Fibroblast of villous mesenchyme (primary cell): ENCODE data around the gene ENTPD6. TPM values are rescaled to one million over a fixed set of nuclear protein-coding genes. Genes with fewer than 3 reads are reported as not detected.
"Not testable (repeated sequence)": the region's sequence is repeated elsewhere in the genome, so short reads cannot be mapped to it uniquely, and the experiment has no call there.

ENCODE experiments used
- DNase-seq: peaks from one replicate; pipeline ENCODE4 v3.0.0-alpha.2; 2010; ENCODE audit warnings: low read depth
- H3K4me3 ChIP-seq: 2 replicates; pipeline ENCODE4 v1.5.1; 2011; ENCODE audit warnings: low read depth, mild to moderate bottlenecking, low read length
- CTCF ChIP-seq: IDR thresholded peaks from 2 replicates; pipeline ENCODE4 v1.5.1; 2012; ENCODE audit warnings: low read depth, mild to moderate bottlenecking, low read length; ENCODE audit not compliant: insufficient read depth
- total RNA-seq: library from RNA; depleted of rRNA; stranded (reverse); fragments of >200 nt; gene quantifications from 2 replicates; pipeline ENCODE4 v1.2.3, GENCODE V29; 2012

ENTPD6 gene
- total RNA-seq, 1 donor: 38.4 TPM

- TF ChIP-seq CTCF: no peak
- no peak for DNase-seq
- H3K4me3 ChIP-seq: no peak overlapping the region
Observed at GRCh38 chr20:25229486-25230165, 34.1 kb downstream of the ENTPD6 start.

- DNase-seq: no peak
- no peak overlapping the region for H3K4me3 ChIP-seq
- no peak for TF ChIP-seq CTCF
Observed at GRCh38 chr20:25230166-25230831, 34.8 kb downstream of the ENTPD6 start.

- DNase-seq: peak; percentile 42
- no peak for TF ChIP-seq CTCF
- no peak overlapping the region for H3K4me3 ChIP-seq
Observed at GRCh38 chr20:25233016-25233772, 37.7 kb downstream of the ENTPD6 start.

GRCh38 chr20:25234009-25234849 is 38.7 kb downstream of the ENTPD6 start:
- not testable (repeated sequence) for DNase-seq, H3K4me3 ChIP-seq

- TF ChIP-seq CTCF: no peak
- no peak overlapping the region for H3K4me3 ChIP-seq
Observed at GRCh38 chr20:25236450-25237304, 41.2 kb downstream of the ENTPD6 start.

GRCh38 chr20:25237610-25238318 is 42.3 kb downstream of the ENTPD6 start:
- H3K4me3 ChIP-seq: no peak overlapping the region
- DNase-seq: peak; percentile 99
- TF ChIP-seq CTCF: no peak

More at GRCh38 chr20:25236450-25237304, 41.2 kb downstream of the ENTPD6 start:
- DNase-seq: no peak
